Duodenal mucosa (tissue), 2 donors: ENCODE measurements around the gene ABCG8.
A peak's percentile ranks its signal among the peaks of the same experiment; 100 is the strongest.

Experiments
- H3K27ac ChIP-seq: one replicate; pipeline ENCODE4 v1.7.0; 2013; ENCODE audit warnings: low read depth, low read length
- H3K27me3 ChIP-seq, 2 donors: one replicate each; pipeline ENCODE4 v1.7.0; 2013; ENCODE audit warnings: low read length in 2 of 2, control low read depth in 1 of 2; ENCODE audit not compliant: insufficient read depth in 2 of 2, control insufficient read depth in 1 of 2
- H3K36me3 ChIP-seq, 2 donors: one replicate each; pipeline ENCODE4 v1.7.0; 2013; ENCODE audit warnings: low read length in 2 of 2, control low read depth in 1 of 2; ENCODE audit not compliant: insufficient read depth in 2 of 2, control insufficient read depth in 1 of 2
- H3K4me1 ChIP-seq, 2 donors: one replicate each; pipeline ENCODE4 v1.7.0; 2013; ENCODE audit warnings: low read length in 2 of 2, control low read depth in 1 of 2; ENCODE audit not compliant: insufficient read depth in 2 of 2, control insufficient read depth in 1 of 2
- H3K4me3 ChIP-seq, 2 donors: one replicate each; pipeline ENCODE4 v1.7.0; 2013; ENCODE audit warnings: low read length in 2 of 2, low read depth in 1 of 2
- H3K9ac ChIP-seq, 2 donors: one replicate each; pipeline ENCODE4 v1.7.0; 2013; ENCODE audit warnings: low read length in 2 of 2, low read depth in 1 of 2
- H3K9me3 ChIP-seq, 2 donors: one replicate each; pipeline ENCODE4 v1.7.0; 2013; ENCODE audit warnings: low read length in 2 of 2, control low read depth in 1 of 2; ENCODE audit not compliant: control insufficient read depth in 1 of 2

Gene ABCG8

DNA sequence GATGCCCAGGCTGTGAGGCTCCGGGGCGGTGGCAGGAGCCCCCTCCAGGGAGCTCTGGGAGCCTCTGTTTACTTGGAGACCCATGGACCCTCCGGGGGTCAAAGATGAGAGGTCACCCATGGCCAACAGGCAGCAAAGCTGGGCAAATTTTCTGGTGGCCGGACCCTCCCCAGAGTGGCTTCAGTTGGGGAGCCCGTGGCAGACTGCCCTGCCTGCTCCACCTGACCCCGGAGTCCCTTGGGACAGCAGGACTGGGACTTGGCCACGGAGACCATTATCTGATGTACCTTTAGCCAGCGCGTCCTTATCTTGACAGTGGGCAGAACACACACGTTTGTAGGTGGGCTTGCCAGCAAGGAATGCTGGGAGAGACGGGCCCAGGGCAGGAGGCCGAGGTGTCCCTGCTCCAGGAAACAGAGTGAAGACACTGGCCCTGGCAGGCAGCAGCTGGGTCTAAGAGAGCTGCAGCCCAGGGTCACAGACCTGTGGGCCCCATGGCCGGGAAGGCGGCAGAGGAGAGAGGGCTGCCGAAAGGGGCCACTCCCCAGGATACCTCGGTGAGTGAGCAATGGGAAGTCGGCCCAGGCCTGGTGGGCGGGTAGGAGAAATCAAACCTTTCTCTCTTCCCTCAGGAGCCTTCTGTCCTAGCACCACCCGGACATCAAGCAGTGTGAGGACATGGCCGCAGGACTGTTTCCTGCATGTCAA lies at the start of gene ABCG8, which contains the start of gene ABCG5:
Gene ABCG8 (plus strand): TSS at position 412 of the 708 bp plus-strand sequence. CDS start 83 bp downstream, at position 495.
Gene ABCG5 (minus strand): TSS at position 280 of the 708 bp plus-strand sequence. CDS start 160 bp downstream, at position 120.
- Histone ChIP-seq H3K36me3 (no peaks in the 10 kb centered on the region), H3K9ac (peak within 1 kb of the TSS in 1 of 2 donors; percentile 39), H3K9me3 (no peaks in the 10 kb centered on the region), H3K27me3 (no peaks in the 10 kb centered on the region), H3K27ac (no peak within 1 kb of the TSS), H3K4me1 (no peaks in the 10 kb centered on the region), H3K4me3 (peak within 1 kb of the TSS; percentile 40 to 54)

DNA sequence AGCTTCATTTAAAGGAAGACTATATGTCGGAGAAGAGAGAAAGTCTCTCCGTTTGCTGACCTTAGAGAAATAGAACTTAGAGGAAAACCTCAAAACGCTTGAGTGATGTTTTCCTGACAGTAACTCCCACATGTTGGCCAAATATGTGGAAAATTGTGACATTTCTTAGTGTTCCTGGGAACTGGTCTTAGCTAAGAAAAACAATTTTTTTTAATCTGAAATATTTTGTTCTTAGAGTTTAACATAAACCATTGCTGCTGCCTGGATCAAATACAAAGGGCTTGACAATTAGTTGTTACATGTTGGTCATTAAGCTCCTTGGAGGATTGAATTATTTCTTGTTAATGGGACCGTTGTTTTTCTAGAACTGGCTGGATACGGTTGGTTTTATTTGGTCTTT lies 48.6 kb upstream of the ABCG8 start:
- peaks cover 0 to 6% of the 10 kb centered on the region in 2 donors for H3K4me1 ChIP-seq
- H3K9me3 ChIP-seq: no peaks in the 10 kb centered on the region
- peaks cover 6 to 8% of the 10 kb centered on the region in 2 donors for H3K36me3 ChIP-seq
- no peak overlapping the region for H3K27ac ChIP-seq
- H3K4me3 ChIP-seq: no peak overlapping the region
- no peak overlapping the region for H3K9ac ChIP-seq
- no peaks in the 10 kb centered on the region for H3K27me3 ChIP-seq

- H3K27ac ChIP-seq: no peak overlapping the region
- H3K9me3 ChIP-seq: no peaks in the 10 kb centered on the region
- H3K9ac ChIP-seq: no peak overlapping the region
- H3K4me3 ChIP-seq: no peak overlapping the region
- H3K4me1 ChIP-seq: peaks cover 0 to 6% of the 10 kb centered on the region in 2 donors
- peaks cover 6 to 8% of the 10 kb centered on the region in 2 donors for H3K36me3 ChIP-seq
- no peaks in the 10 kb centered on the region for H3K27me3 ChIP-seq
Observed at GRCh38 chr2:43791035-43791765, 47.6 kb upstream of the ABCG8 start.

DNA sequence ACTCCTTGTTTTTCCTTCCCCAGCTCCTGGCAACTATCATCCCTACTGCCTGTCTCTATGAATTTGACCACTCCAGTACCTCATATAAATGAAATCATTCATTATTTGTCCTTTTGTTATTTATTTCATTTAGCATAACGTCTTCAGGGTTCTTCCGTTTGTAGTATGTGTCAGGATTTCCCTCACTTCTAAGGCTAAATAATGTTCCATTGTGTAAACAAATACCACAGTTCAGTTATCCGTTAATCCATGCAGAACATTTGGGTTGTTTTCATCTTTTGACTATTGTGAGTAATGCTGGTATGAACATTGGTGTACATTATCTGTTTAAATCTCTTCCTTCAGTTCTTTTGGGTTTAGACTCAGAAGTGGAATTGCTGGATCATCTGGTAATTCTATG lies 46.1 kb upstream of the ABCG8 start:
- Histone ChIP-seq H3K9me3 (no peaks in the 10 kb centered on the region), H3K27ac (no peak overlapping the region), H3K9ac (no peak overlapping the region), H3K27me3 (no peaks in the 10 kb centered on the region), H3K4me1 (peaks cover 0 to 6% of the 10 kb centered on the region in 2 donors), H3K4me3 (no peak overlapping the region), H3K36me3 (peaks cover 0 to 6% of the 10 kb centered on the region in 2 donors)

DNA sequence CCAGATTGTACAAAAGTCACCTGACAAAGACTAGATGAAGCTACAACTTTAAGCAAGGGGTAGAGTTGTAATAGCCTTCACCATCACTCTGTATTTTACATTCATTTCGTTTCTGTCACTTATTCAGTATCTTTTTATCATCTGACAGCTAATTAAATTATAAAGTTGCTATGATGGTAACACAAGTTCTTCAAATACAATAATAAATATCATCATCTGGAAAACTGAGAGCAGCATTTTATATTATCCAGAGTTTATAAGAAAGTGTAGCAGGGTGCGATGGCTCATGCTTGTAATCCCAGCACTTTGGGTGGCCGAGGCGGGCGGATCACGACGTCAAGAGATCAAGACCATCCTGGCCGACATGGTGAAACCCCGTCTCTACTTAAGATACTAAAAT lies 43.8 kb upstream of the ABCG8 start:
- H3K27ac ChIP-seq: no peak overlapping the region
- no peak overlapping the region for H3K4me3 ChIP-seq
- no peaks in the 10 kb centered on the region for H3K9me3 ChIP-seq
- peaks cover 0 to 2% of the 10 kb centered on the region in 2 donors for H3K36me3 ChIP-seq
- no peak overlapping the region for H3K9ac ChIP-seq
- H3K4me1 ChIP-seq: peaks cover 0 to 12% of the 10 kb centered on the region in 2 donors
- H3K27me3 ChIP-seq: no peaks in the 10 kb centered on the region

DNA sequence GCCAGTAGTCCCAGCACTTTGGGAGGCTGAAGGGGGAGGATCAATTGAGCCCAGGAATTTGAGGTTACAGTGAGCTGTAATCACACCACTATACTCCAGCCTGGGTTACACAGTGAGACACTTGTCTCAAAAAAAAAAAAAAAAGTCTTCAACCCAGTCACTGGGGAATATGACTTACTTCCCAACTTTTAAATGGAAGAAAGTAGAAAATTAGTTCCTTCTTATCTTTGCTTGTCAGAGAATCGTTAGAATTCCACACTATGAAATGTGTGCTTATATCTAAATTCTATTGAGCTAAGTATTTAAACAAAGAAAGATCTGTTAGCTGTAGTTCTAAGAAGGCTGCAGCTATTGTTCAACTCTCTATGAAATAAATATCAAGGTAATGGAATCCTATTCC lies 42.6 kb upstream of the ABCG8 start:
- Histone ChIP-seq H3K36me3 (peaks cover 0 to 2% of the 10 kb centered on the region in 2 donors), H3K4me3 (no peak overlapping the region), H3K9ac (no peak overlapping the region), H3K27me3 (no peaks in the 10 kb centered on the region), H3K4me1 (peaks cover 0 to 11% of the 10 kb centered on the region in 2 donors), H3K9me3 (no peaks in the 10 kb centered on the region), H3K27ac (no peak overlapping the region)

GRCh38 chr2:43798300-43798699 lies 40.5 kb upstream of the ABCG8 start:
- H3K4me3 ChIP-seq: no peak overlapping the region
- no peaks in the 10 kb centered on the region for H3K27me3 ChIP-seq
- no peaks in the 10 kb centered on the region for H3K9me3 ChIP-seq
- peaks cover 0 to 2% of the 10 kb centered on the region in 2 donors for H3K36me3 ChIP-seq
- peaks cover 0 to 13% of the 10 kb centered on the region in 2 donors for H3K4me1 ChIP-seq
- H3K27ac ChIP-seq: no peak overlapping the region
- H3K9ac ChIP-seq: no peak overlapping the region

DNA sequence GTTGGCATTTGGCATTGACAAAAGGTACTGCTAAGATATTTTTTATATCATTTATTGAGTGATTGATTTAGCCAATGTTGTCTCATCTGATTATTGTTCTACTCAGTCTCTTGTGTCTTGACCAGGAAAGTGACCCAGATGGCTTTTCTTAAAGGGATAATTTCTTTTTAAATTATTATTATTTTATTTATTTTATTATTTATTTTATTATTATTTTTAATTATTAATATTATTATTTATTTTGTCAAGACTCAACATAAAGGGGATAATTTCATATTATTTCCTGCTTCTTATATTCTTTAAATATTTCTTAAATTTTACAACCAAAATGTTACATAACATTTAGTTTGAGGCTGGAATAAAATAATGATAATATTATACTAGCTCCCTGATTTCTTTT lies 37.9 kb upstream of the ABCG8 start:
- H3K27ac ChIP-seq: no peak overlapping the region

GRCh38 chr2:43802135-43802534 lies 36.6 kb upstream of the ABCG8 start:
- no peaks in the 10 kb centered on the region for H3K9me3 ChIP-seq
- H3K9ac ChIP-seq: no peak overlapping the region
- peaks cover 3 to 4% of the 10 kb centered on the region in 2 donors for H3K36me3 ChIP-seq
- H3K27ac ChIP-seq: no peak overlapping the region
- H3K27me3 ChIP-seq: no peaks in the 10 kb centered on the region
- no peak overlapping the region for H3K4me3 ChIP-seq
- H3K4me1 ChIP-seq: peaks cover 2 to 29% of the 10 kb centered on the region in 2 donors

More for the DNA sequence above, 37.9 kb upstream of the ABCG8 start:
- Histone ChIP-seq H3K4me1 (peaks cover 0 to 25% of the 10 kb centered on the region in 2 donors), H3K9me3 (no peaks in the 10 kb centered on the region), H3K27me3 (no peaks in the 10 kb centered on the region), H3K4me3 (no peak overlapping the region), H3K36me3 (peaks cover 4 to 6% of the 10 kb centered on the region in 2 donors), H3K9ac (peak overlapping the region in 1 of 2 donors; percentile 34)

DNA sequence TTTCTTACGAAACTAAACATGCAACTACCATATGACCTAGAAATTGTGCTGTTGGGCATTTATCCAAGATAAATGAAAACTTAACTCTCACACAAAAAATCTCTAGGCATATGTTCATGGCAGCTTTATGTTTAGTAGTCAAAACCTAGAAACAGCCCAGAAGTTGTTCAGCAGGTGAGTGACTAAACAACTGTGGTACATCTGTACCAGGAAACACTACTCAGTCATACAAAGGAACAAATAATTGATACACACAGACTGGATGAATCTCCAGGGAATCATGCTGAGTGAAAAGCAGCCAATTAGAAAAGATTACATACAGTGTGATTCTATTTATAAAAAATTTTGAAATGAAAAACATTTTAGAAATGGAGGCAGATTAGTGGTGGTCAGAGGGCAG lies 35.7 kb upstream of the ABCG8 start:
- Histone ChIP-seq H3K4me1 (peaks cover 10 to 34% of the 10 kb centered on the region in 2 donors), H3K9me3 (no peaks in the 10 kb centered on the region), H3K36me3 (peaks cover 3 to 4% of the 10 kb centered on the region in 2 donors), H3K27ac (no peak overlapping the region), H3K4me3 (no peak overlapping the region), H3K27me3 (no peaks in the 10 kb centered on the region), H3K9ac (no peak overlapping the region)
